H1 (cell line): ENCODE data around the gene LCNL1. TPM values are rescaled to one million over a fixed set of nuclear protein-coding genes. Genes with fewer than 3 reads are reported as not detected.
A peak's percentile ranks its signal among the peaks of the same experiment; 100 is the strongest.

Experiments
- KDM4A ChIP-seq: IDR thresholded peaks from one replicate; pipeline ENCODE4 v1.7.1; 2012; ENCODE audit warnings: low read depth, mild to moderate bottlenecking, moderate library complexity, low read length, inconsistent platforms; ENCODE audit not compliant: severe bottlenecking
- MAFK ChIP-seq: IDR thresholded peaks from 2 replicates; pipeline ENCODE4 v1.6.1; 2012; ENCODE audit warnings: low read depth, mild to moderate bottlenecking, improper control_type of control experiment, low read length
- PHF8 ChIP-seq: fragments of 200-600 bp; sonication (generic); conservative IDR thresholded peaks from 2 replicates; pipeline ENCODE4 v1.7.1; 2012; ENCODE audit warnings: low read depth, mild to moderate bottlenecking, inconsistent platforms, low read length, moderate library complexity
- polyA plus RNA-seq, 7 experiments: library from polyadenylated mRNA; depleted of rRNA in 3 of 7; stranded (reverse) in 5 of 7; unstranded in 2 of 7; fragments of >200 nt in 5 of 7; fragments of 200-250 nt in 2 of 7; gene quantifications; 1 replicate in 5 of 7; 2 replicates in 1 of 7; 4 replicates in 1 of 7; pipeline versions ENCODE4 v1.2.1 to v1.2.3, GENCODE V29; 2011 to 2013; ENCODE audit warnings: missing spikeins in 2 of 7, mixed read lengths in 2 of 7
- total RNA-seq: library from RNA; stranded (reverse); fragmentation: NEBNext Ultra II Directional; extraction: Animal tissue kit (Norgen Biotek cat#: 25700); gene quantifications from 2 replicates; pipeline ENCODE4 v1.2.1, GENCODE V29; 2021

The LCNL1 gene
- total and polyA plus RNA-seq, 2 of the 8 experiments (the other 6 are each of a cell fraction or from before 2014, with no cell fraction given), result 0.11 TPM; not detected in 1

- TF ChIP-seq PHF8 (no peak), MAFK (no peak), KDM4A (peak; percentile 70)
Measured at GRCh38 chr9:137028263-137029057, 45.7 kb downstream of the LCNL1 start (continued).
